GM18502 (cell line): ENCODE results near the gene EXOSC2.

Experiments used
- ATAC-seq: cut with Tn5 transposase; IDR thresholded peaks from one replicate; pipeline ENCODE4 v1.9.1; 2021; ENCODE audit warnings: mild to moderate bottlenecking; ENCODE audit not compliant: unreplicated experiment, poor library complexity

Gene EXOSC2

GRCh38 chr9:130732136-130732535, 38.6 kb downstream of the EXOSC2 start:
- no peak for ATAC-seq

GRCh38 chr9:130732793-130733221, 39.2 kb downstream of the EXOSC2 start:
- ATAC-seq: no peak

- ATAC-seq: no peak
Observed at GRCh38 chr9:130735566-130735965, 42.0 kb downstream of the EXOSC2 start.

- no peak for ATAC-seq
Observed at GRCh38 chr9:130736834-130737233, 43.3 kb downstream of the EXOSC2 start.

- no peak for ATAC-seq
Observed at GRCh38 chr9:130738281-130738680, 44.7 kb downstream of the EXOSC2 start.

- ATAC-seq: no peak
Observed at GRCh38 chr9:130739081-130739480, 45.5 kb downstream of the EXOSC2 start.

- no peak for ATAC-seq
Observed at GRCh38 chr9:130740218-130741023, 46.8 kb downstream of the EXOSC2 start.

GRCh38 chr9:130741024-130741305, 47.4 kb downstream of the EXOSC2 start:
- no peak for ATAC-seq

GRCh38 chr9:130741831-130742449, 48.4 kb downstream of the EXOSC2 start:
- no peak for ATAC-seq

- no peak for ATAC-seq
Observed at GRCh38 chr9:130743656-130744055, 50.1 kb downstream of the EXOSC2 start.

- ATAC-seq: no peak
Observed at GRCh38 chr9:130745210-130745800, 51.7 kb downstream of the EXOSC2 start.

- ATAC-seq: no peak
Observed at GRCh38 chr9:130745829-130746228, 52.2 kb downstream of the EXOSC2 start.

- ATAC-seq: no peak
Observed at GRCh38 chr9:130746434-130747212, 53.0 kb downstream of the EXOSC2 start.

- ATAC-seq: no peak
Observed at GRCh38 chr9:130751631-130752355, 58.2 kb downstream of the EXOSC2 start.
